MCF 10A (cell line): Measurements from ENCODE around the gene SCNN1B. TPM values are rescaled to one million over a fixed set of nuclear protein-coding genes. Genes with fewer than 3 reads are reported as not detected.

ENCODE experiments used
- BruUV-seq: library from RNA; stranded (reverse); fragments of 400-500 nt; replicated peaks from 2 replicates; lab custom pipeline; 2021; lab: Mats Ljungman, UMichigan
- CTCF ChIA-PET: fragments of 300-600 bp; sonication (Branson Sonifier 250); formaldehyde crosslinking; extraction: SDS; loops from one replicate; lab custom pipeline; 2021; ENCODE audit warnings: antibody characterized with exemption, inconsistent platforms; lab: Yijun Ruan, JAX
- POLR2A ChIA-PET: fragments of 300-600, 350-650 bp; sonication (Branson Sonifier 250); formaldehyde crosslinking; extraction: SDS; loops from one replicate; lab custom pipeline; 2020; ENCODE audit warnings: antibody characterized with exemption, inconsistent platforms; lab: Yijun Ruan, JAX
- DNase-seq: peaks from one replicate; pipeline ENCODE4 v3.0.0-alpha.2; 2018; ENCODE audit not compliant: unreplicated experiment
- H3K27ac Mint-ChIP-seq: one replicate; pipeline ENCODE4 v1.8.0; 2022; ENCODE audit warnings: mild to moderate bottlenecking, low read depth, mixed read lengths; ENCODE audit not compliant: unreplicated experiment
- H3K27me3 Mint-ChIP-seq: one replicate; pipeline ENCODE4 v1.8.0; 2022; ENCODE audit warnings: mixed read lengths; ENCODE audit not compliant: insufficient read depth, unreplicated experiment
- H3K36me3 Mint-ChIP-seq: one replicate; pipeline ENCODE4 v1.8.0; 2022; ENCODE audit warnings: mild to moderate bottlenecking, moderate library complexity, mixed read lengths; ENCODE audit not compliant: insufficient read depth, unreplicated experiment
- H3K4me1 Mint-ChIP-seq: one replicate; pipeline ENCODE4 v1.8.0; 2022; ENCODE audit warnings: mixed read lengths; ENCODE audit not compliant: insufficient read depth, unreplicated experiment
- H3K4me3 Mint-ChIP-seq: one replicate; pipeline ENCODE4 v1.8.0; 2022; ENCODE audit warnings: mild to moderate bottlenecking, moderate library complexity, mixed read lengths; ENCODE audit not compliant: unreplicated experiment
- H3K9me3 Mint-ChIP-seq: one replicate; pipeline ENCODE4 v1.8.0; 2022; ENCODE audit warnings: mixed read lengths; ENCODE audit not compliant: unreplicated experiment
- CTCF ChIP-seq: fragments of 200-600 bp; IDR thresholded peaks from one replicate; pipeline ENCODE4 v1.8.0; 2022; ENCODE audit warnings: antibody characterized with exemption, mild to moderate bottlenecking; ENCODE audit not compliant: unreplicated experiment
- intact Hi-C: fragments of 100-400 bp; cut with micrococcal nuclease; formaldehyde crosslinking; loops from 2 replicates; pipeline ENCODE4 v1.14.1; 2022
- total RNA-seq: library from RNA; stranded (reverse); gene quantifications from 2 replicates; pipeline ENCODE4 v1.2.3, GENCODE V29; 2022

The SCNN1B gene
- total RNA-seq, 1 experiment from 2014 or later, result 12.5 TPM

GRCh38 chr16:23274968-23275367, 27.1 kb upstream of the SCNN1B start:
- BruUV-seq, result no TSS peak
- ChIA-PET CTCF (interaction anchor here (1.0 to 1.6 kb wide), 2 partner anchors 10 to 161 kb away, joined by 3 to 6 read pairs; no protein-coding TSS in a partner anchor), POLR2A (interaction anchor here (0.8 to 2.2 kb wide), 3 partner anchors 12 to 16 kb away, joined by 3 to 11 read pairs (median 5); no protein-coding TSS in a partner anchor)
- Mint-ChIP-seq H3K27me3 (no peaks in the 10 kb centered on the region), H3K4me1 (peaks cover 32% of the 10 kb centered on the region), H3K4me3 (no peak overlapping the region), H3K9me3 (no peaks in the 10 kb centered on the region), H3K27ac (no peak overlapping the region), H3K36me3 (no peaks in the 10 kb centered on the region)
- no peak for DNase-seq
- no peak for TF ChIP-seq CTCF
- intact Hi-C loops, result no loop called here

GRCh38 chr16:23276821-23277220, 25.3 kb upstream of the SCNN1B start:
- TF ChIP-seq CTCF, result no peak
- BruUV-seq, result no TSS peak
- H3K27ac Mint-ChIP-seq, result peak overlapping the region; percentile 47
- no peaks in the 10 kb centered on the region for H3K9me3 Mint-ChIP-seq
- no peak for DNase-seq
- no peaks in the 10 kb centered on the region for H3K27me3 Mint-ChIP-seq
- H3K4me1 Mint-ChIP-seq, result peaks cover 41% of the 10 kb centered on the region
- ChIA-PET POLR2A (interaction anchor here (0.8 to 12.8 kb wide), 2 partner anchors 19 to 28 kb away, joined by 5 to 204 read pairs; no protein-coding TSS in a partner anchor), CTCF (interaction anchor here (0.6 to 1.5 kb wide), 4 partner anchors 49 to 123 kb away, joined by 3 to 5 read pairs (median 3); no protein-coding TSS in a partner anchor)
- intact Hi-C loops, result no loop called here
- H3K36me3 Mint-ChIP-seq, result no peaks in the 10 kb centered on the region
- no peak overlapping the region for H3K4me3 Mint-ChIP-seq

GRCh38 chr16:23278031-23278430, 24.1 kb upstream of the SCNN1B start:
- ChIA-PET POLR2A (interaction anchor here (0.7 to 12.8 kb wide), 9 partner anchors 12 to 147 kb away, joined by 3 to 204 read pairs (median 36); partner anchors contain the start of genes SCNN1B and SCNN1G), CTCF (interaction anchor here (0.8 kb wide), 1 partner anchor 93 kb away, joined by 3 read pairs; no protein-coding TSS in a partner anchor)
- no peak for DNase-seq
- H3K4me3 Mint-ChIP-seq, result peak overlapping the region; percentile 17
- H3K4me1 Mint-ChIP-seq, result peaks cover 48% of the 10 kb centered on the region
- H3K27me3 Mint-ChIP-seq, result no peaks in the 10 kb centered on the region
- H3K9me3 Mint-ChIP-seq, result no peaks in the 10 kb centered on the region
- peak overlapping the region; percentile 59 for H3K27ac Mint-ChIP-seq
- no peak for TF ChIP-seq CTCF
- no peaks in the 10 kb centered on the region for H3K36me3 Mint-ChIP-seq
- no TSS peak for BruUV-seq
- intact Hi-C loops, result no loop called here

- H3K4me3 Mint-ChIP-seq, result peak overlapping the region; percentile 39
- TF ChIP-seq CTCF, result no peak
Measured at GRCh38 chr16:23279721-23280153, 22.4 kb upstream of the SCNN1B start.

More at GRCh38 chr16:23279721-23280153, 22.4 kb upstream of the SCNN1B start:
- no peaks in the 10 kb centered on the region for H3K9me3 Mint-ChIP-seq
- no peaks in the 10 kb centered on the region for H3K36me3 Mint-ChIP-seq
- no TSS peak for BruUV-seq
- DNase-seq, result peak; percentile 68
- H3K4me1 Mint-ChIP-seq, result peaks cover 43% of the 10 kb centered on the region
- CTCF ChIA-PET, result interaction anchor here (0.6 to 7.9 kb wide), 10 partner anchors 19 to 155 kb away, joined by 3 to 54 read pairs (median 3); no protein-coding TSS in a partner anchor
- POLR2A ChIA-PET, result interaction anchor here (0.5 to 12.8 kb wide), 28 partner anchors 11 to 173 kb away, joined by 3 to 204 read pairs (median 6); partner anchors contain the start of genes COG7, SCNN1B and SCNN1G
- no peaks in the 10 kb centered on the region for H3K27me3 Mint-ChIP-seq
- intact Hi-C loops, result no loop called here
- H3K27ac Mint-ChIP-seq, result peak overlapping the region; percentile 55
